HPDE6-E6E7 (cell line): Measurements from ENCODE around the gene TBC1D14.
"Not testable (repeated sequence)": the region's sequence is repeated elsewhere in the genome, so short reads cannot be mapped to it uniquely, and the experiment has no call there.

ENCODE experiments used
- DNase-seq: peaks from one replicate; pipeline ENCODE4 v3.0.0; 2011; ENCODE audit warnings: missing footprints; ENCODE audit errors: extremely low spot score

TBC1D14 gene

GRCh38 chr4:6971536-6972374 is 62.1 kb downstream of the TBC1D14 start:
- no peak for DNase-seq

GRCh38 chr4:6972375-6972650 is 62.7 kb downstream of the TBC1D14 start:
- DNase-seq = no peak

- DNase-seq = no peak
Measured at GRCh38 chr4:6972911-6973310, 63.3 kb downstream of the TBC1D14 start.

- DNase-seq = peak; percentile 78
Measured at GRCh38 chr4:6974138-6974848, 64.7 kb downstream of the TBC1D14 start.

- not testable (repeated sequence) for DNase-seq
Measured at GRCh38 chr4:6977846-6978245, 68.2 kb downstream of the TBC1D14 start.

- no peak for DNase-seq
Measured at GRCh38 chr4:6983544-6984142, 74.0 kb downstream of the TBC1D14 start.

GRCh38 chr4:6984612-6985425 is 75.2 kb downstream of the TBC1D14 start:
- DNase-seq = no peak

- DNase-seq = no peak
Measured at GRCh38 chr4:6986072-6986780, 76.6 kb downstream of the TBC1D14 start.

- DNase-seq = peak; percentile 83
Measured at GRCh38 chr4:6986781-6987587, 77.4 kb downstream of the TBC1D14 start.

GRCh38 chr4:6987588-6987961 is 77.9 kb downstream of the TBC1D14 start:
- DNase-seq = no peak

- no peak for DNase-seq
Measured at GRCh38 chr4:6988016-6988715, 78.5 kb downstream of the TBC1D14 start.

- no peak for DNase-seq
Measured at GRCh38 chr4:6989331-6989923, 79.8 kb downstream of the TBC1D14 start.

- DNase-seq = no peak
Measured at GRCh38 chr4:6990661-6991060, 81.0 kb downstream of the TBC1D14 start.

- DNase-seq = no peak
Measured at GRCh38 chr4:6991249-6991648, 81.6 kb downstream of the TBC1D14 start.

- DNase-seq = peak; percentile 65
Measured at GRCh38 chr4:6991771-6992557, 82.3 kb downstream of the TBC1D14 start.

GRCh38 chr4:6992728-6993677 is 83.4 kb downstream of the TBC1D14 start:
- DNase-seq = no peak

- no peak for DNase-seq
Measured at GRCh38 chr4:6996481-6996880, 86.9 kb downstream of the TBC1D14 start.
